EH (cell line): ENCODE measurements around the gene HDAC5.
"Not testable (repeated sequence)": the region's sequence is repeated elsewhere in the genome, so short reads cannot be mapped to it uniquely, and the experiment has no call there.

Source experiments
- DNase-seq: peaks from one replicate; pipeline ENCODE4 v3.0.0-alpha.2; 2015; ENCODE audit warnings: low read depth

Gene HDAC5

GRCh38 chr17:44132275-44132821 is 8.9 kb upstream of the HDAC5 start:
- peak; percentile 56 for DNase-seq

- DNase-seq, result not testable (repeated sequence)
Observed at GRCh38 chr17:44131372-44131771, 7.9 kb upstream of the HDAC5 start.

GRCh38 chr17:44130693-44131349 is 7.4 kb upstream of the HDAC5 start:
- no peak for DNase-seq

- DNase-seq, result no peak
Observed at GRCh38 chr17:44128383-44128782, 4.9 kb upstream of the HDAC5 start.

- DNase-seq, result no peak
Observed at GRCh38 chr17:44124118-44124438, 637 bp upstream of the HDAC5 start.

GRCh38 chr17:44122816-44123355 is 555 bp downstream of the HDAC5 start:
- no peak for DNase-seq

- no peak for DNase-seq
Observed at GRCh38 chr17:44121997-44122815, 1.2 kb downstream of the HDAC5 start.

GRCh38 chr17:44120851-44121605 is 2.4 kb downstream of the HDAC5 start:
- no peak for DNase-seq

GRCh38 chr17:44120281-44120680 is 3.2 kb downstream of the HDAC5 start:
- not testable (repeated sequence) for DNase-seq

- no peak for DNase-seq
Observed at GRCh38 chr17:44119798-44120197, 3.6 kb downstream of the HDAC5 start.

GRCh38 chr17:44119062-44119461 is 4.4 kb downstream of the HDAC5 start:
- no peak for DNase-seq

- no peak for DNase-seq
Observed at GRCh38 chr17:44118427-44119050, 4.9 kb downstream of the HDAC5 start.

GRCh38 chr17:44117351-44117750 is 6.1 kb downstream of the HDAC5 start:
- DNase-seq, result no peak

- DNase-seq, result peak; percentile 58
Observed at GRCh38 chr17:44115585-44116415, 7.6 kb downstream of the HDAC5 start.

GRCh38 chr17:44113868-44114840 is 9.3 kb downstream of the HDAC5 start:
- DNase-seq, result no peak

- DNase-seq, result no peak
Observed at GRCh38 chr17:44113382-44113781, 10.1 kb downstream of the HDAC5 start.

- DNase-seq, result no peak
Observed at GRCh38 chr17:44112284-44113280, 10.9 kb downstream of the HDAC5 start.

- DNase-seq, result no peak
Observed at GRCh38 chr17:44111777-44112176, 11.7 kb downstream of the HDAC5 start.
